HCT116 (cell line): ENCODE measurements around the gene TAF11L2. TPM values are rescaled to one million over a fixed set of nuclear protein-coding genes. Genes with fewer than 3 reads are reported as not detected.

Experiments used
- ATAC-seq: fragments of 200-7000 bp; cut with Tn5 transposase; 2 replicates; pipeline ENCODE4 v1.9.1; 2020; ENCODE audit warnings: mild to moderate bottlenecking, moderate library complexity
- BruUV-seq: library from RNA; stranded (reverse); fragments of 400-500 nt; replicated peaks from 2 replicates; lab custom pipeline; 2021; lab: Mats Ljungman, UMichigan
- CTCF ChIA-PET: fragments of 300-600 bp; sonication (Branson Sonifier 250); formaldehyde crosslinking; loops from one replicate; lab custom pipeline; 2021; ENCODE audit warnings: antibody characterized with exemption; lab: Charles Lee
- POLR2A ChIA-PET: fragments of 300-600, 350-600 bp; sonication (Branson Sonifier 250); formaldehyde crosslinking; loops from one replicate; lab custom pipeline; 2021; ENCODE audit warnings: antibody characterized with exemption; lab: Charles Lee
- RAD21 ChIA-PET, 2 experiments: fragments of 300-600 bp; sonication (Branson Sonifier 250); formaldehyde crosslinking; loops; one replicate each; lab custom pipeline; 2023; ENCODE audit warnings: low total read pairs in 2 of 2; ENCODE audit not compliant: uncharacterized antibody in 2 of 2, unreplicated experiment in 2 of 2, low non-redundant PET in 1 of 2; lab: Charles Lee
- DNase-seq: peaks from one replicate; pipeline ENCODE4 v3.0.0-alpha.2; 2010; ENCODE audit warnings: low read depth, low spot score
- H2AFZ ChIP-seq: fragments of 200-600 bp; shearing (Covaris generic), sonication (generic); 2 replicates; pipeline ENCODE4 v1.6.1; 2017; ENCODE audit warnings: low read depth, mixed run types, mixed read lengths, antibody characterized with exemption, low read length; ENCODE audit not compliant: poor library complexity, severe bottlenecking
- H3K27ac ChIP-seq: 2 replicates; pipeline ENCODE4 v1.5.1; 2012; ENCODE audit warnings: low read depth, low read length
- H3K27me3 ChIP-seq: fragments of 200-600 bp; sonication (generic); 2 replicates; pipeline ENCODE4 v1.6.1; 2016; ENCODE audit warnings: mixed run types, low read length, mixed read lengths; ENCODE audit not compliant: insufficient read depth
- H3K36me3 ChIP-seq, 2 experiments: fragments of 200-500 bp in 1 of 2; fragments of 200-600 bp in 1 of 2; sonication (Bioruptor generic) in 1 of 2; sonication (generic) in 1 of 2; 2 replicates each; pipeline versions ENCODE4 v1.5.1 to v1.6.1; 2014 to 2016; ENCODE audit warnings: low read length in 2 of 2, inconsistent platforms in 1 of 2, mixed read lengths in 1 of 2, mixed run types in 1 of 2; ENCODE audit not compliant: insufficient read depth in 2 of 2, control insufficient read depth in 1 of 2
- H3K4me1 ChIP-seq, 2 experiments: fragments of 200-600 bp in 1 of 2; sonication (generic) in 1 of 2; 2 replicates each; pipeline versions ENCODE4 v1.5.1 to v1.6.1; 2012 to 2017; ENCODE audit warnings: low read length in 2 of 2, inconsistent platforms in 1 of 2, mild to moderate bottlenecking in 1 of 2, mixed read lengths in 1 of 2, mixed run types in 1 of 2, moderate library complexity in 1 of 2; ENCODE audit not compliant: insufficient read depth in 2 of 2, control insufficient read depth in 1 of 2
- H3K4me2 ChIP-seq: fragments of 200-600 bp; sonication (generic); 2 replicates; pipeline ENCODE4 v1.6.1; 2017; ENCODE audit warnings: mixed run types, low read length, mixed read lengths
- H3K4me3 ChIP-seq, 2 experiments: fragments of 200-600 bp in 1 of 2; sonication (generic) in 1 of 2; replicated peaks in 1 of 2; 2 replicates each; pipeline ENCODE4 v1.5.1; 2011 to 2016; ENCODE audit warnings: low read length in 2 of 2, control low read depth in 1 of 2, low read depth in 1 of 2, mild to moderate bottlenecking in 1 of 2, mixed read lengths in 1 of 2, mixed run types in 1 of 2
- H3K79me2 ChIP-seq: fragments of 200-600 bp; sonication (generic); 2 replicates; pipeline ENCODE4 v1.6.1; 2017; ENCODE audit warnings: mild to moderate bottlenecking, mixed run types, low read length, moderate library complexity, mixed read lengths; ENCODE audit not compliant: insufficient read depth
- H3K9ac ChIP-seq: fragments of 200-600 bp; sonication (generic); 2 replicates; pipeline ENCODE4 v1.6.1; 2016; ENCODE audit warnings: low read length, mixed read lengths
- H3K9me2 ChIP-seq: fragments of 200-600 bp; sonication (generic), shearing (Covaris generic); 2 replicates; pipeline ENCODE4 v1.6.1; 2017; ENCODE audit warnings: mixed run types, mild to moderate bottlenecking, moderate library complexity; ENCODE audit not compliant: insufficient read depth
- H3K9me3 ChIP-seq, 2 experiments: fragments of 200-500 bp in 1 of 2; fragments of 200-600 bp in 1 of 2; sonication (Bioruptor generic) in 1 of 2; sonication (generic) in 1 of 2; 2 replicates each; pipeline ENCODE4 v1.6.1; 2014 to 2017; ENCODE audit warnings: low read length in 2 of 2, mixed read lengths in 2 of 2, inconsistent platforms in 1 of 2, low read depth in 1 of 2, mild to moderate bottlenecking in 1 of 2, mixed run types in 1 of 2, moderate library complexity in 1 of 2; ENCODE audit not compliant: control insufficient read depth in 1 of 2, insufficient read depth in 1 of 2
- H4K20me1 ChIP-seq: fragments of 200-600 bp; sonication (generic), shearing (Covaris generic); 2 replicates; pipeline ENCODE4 v1.6.1; 2017; ENCODE audit warnings: mixed run types, mild to moderate bottlenecking, moderate library complexity; ENCODE audit not compliant: insufficient read depth
- CBX3 ChIP-seq: IDR thresholded peaks from 2 replicates; pipeline ENCODE4 v1.6.1; 2012; ENCODE audit warnings: low read depth
- CTCF ChIP-seq, 3 experiments: fragments of 200-600 bp in 1 of 3; sonication (generic) in 1 of 3; IDR thresholded peaks in 2 of 3; conservative IDR thresholded peaks in 1 of 3; 2 replicates each; pipeline ENCODE4 v1.5.1; 2012 to 2017; ENCODE audit warnings: low read depth in 2 of 3, low read length in 2 of 3, antibody characterized with exemption in 1 of 3, borderline replicate concordance in 1 of 3, control low read depth in 1 of 3, mild to moderate bottlenecking in 1 of 3, mixed read lengths in 1 of 3, mixed run types in 1 of 3, moderate library complexity in 1 of 3; ENCODE audit not compliant: insufficient read depth in 1 of 3
- EGR1 ChIP-seq: IDR thresholded peaks from 2 replicates; pipeline ENCODE4 v1.6.1; 2012; ENCODE audit warnings: low read depth
- FOSL1 ChIP-seq: IDR thresholded peaks from 2 replicates; pipeline ENCODE4 v1.6.1; 2012; ENCODE audit warnings: low read depth
- JUND ChIP-seq: IDR thresholded peaks from 2 replicates; pipeline ENCODE4 v1.6.1; 2012
- MAX ChIP-seq: IDR thresholded peaks from 2 replicates; pipeline ENCODE4 v1.6.1; 2012
- POLR2A ChIP-seq: IDR thresholded peaks from 2 replicates; pipeline ENCODE4 v1.7.0; 2011; ENCODE audit warnings: borderline replicate concordance; ENCODE audit not compliant: insufficient read depth, insufficient read length; ENCODE audit errors: extremely low read depth
- POLR2AphosphoS5 ChIP-seq: IDR thresholded peaks from 2 replicates; pipeline ENCODE4 v1.6.1; 2011; ENCODE audit warnings: mild to moderate bottlenecking, low read depth, low read length, moderate library complexity
- SRF ChIP-seq: IDR thresholded peaks from 2 replicates; pipeline ENCODE4 v1.6.1; 2012; ENCODE audit warnings: low read depth
- TCF7L2 ChIP-seq: IDR thresholded peaks from 2 replicates; pipeline ENCODE4 v1.7.0; 2011; ENCODE audit warnings: borderline replicate concordance, inconsistent platforms; ENCODE audit not compliant: insufficient read depth, insufficient read length; ENCODE audit errors: extremely low read depth
- YY1 ChIP-seq: IDR thresholded peaks from 2 replicates; pipeline ENCODE4 v1.6.1; 2011; ENCODE audit warnings: low read length, low read depth, moderate library complexity, mild to moderate bottlenecking; ENCODE audit not compliant: insufficient replicate concordance; ENCODE audit errors: extremely low read depth
- ZBTB33 ChIP-seq: IDR thresholded peaks from 2 replicates; pipeline ENCODE4 v1.6.1; 2011; ENCODE audit warnings: mild to moderate bottlenecking, low read length, moderate library complexity; ENCODE audit not compliant: insufficient replicate concordance; ENCODE audit errors: extremely low read depth
- ZFX ChIP-seq: fragments of 450-650 bp; IDR thresholded peaks from 2 replicates; pipeline ENCODE4 v1.6.1; 2017
- ZNF274 ChIP-seq: fragments of 200-500 bp; sonication (Bioruptor generic); IDR thresholded peaks from 2 replicates; pipeline ENCODE4 v1.6.1; 2014; ENCODE audit warnings: mild to moderate bottlenecking, low read depth, low read length, inconsistent platforms
- intact Hi-C: fragments of 100-400 bp; cut with micrococcal nuclease; formaldehyde crosslinking; loops from 2 replicates; pipeline ENCODE4 v1.10.0; 2022
- total RNA-seq: library from RNA; stranded (reverse); gene quantifications from one replicate; pipeline ENCODE4 v1.2.1, GENCODE V29; 2021; ENCODE audit not compliant: unreplicated experiment

TAF11L2 gene
- total RNA-seq, 1 experiment from 2014 or later, result not detected

- Histone ChIP-seq H4K20me1 (no peaks in the 10 kb centered on the region), H2AFZ (no peak overlapping the region), H3K4me1 (no peaks in the 10 kb centered on the region), H3K27ac (no peak overlapping the region), H3K4me3 (no peak overlapping the region), H3K4me2 (no peak overlapping the region), H3K9me2 (no peaks in the 10 kb centered on the region), H3K36me3 (no peaks in the 10 kb centered on the region), H3K27me3 (no peaks in the 10 kb centered on the region)
- RAD21 ChIA-PET, result no interaction called here
- ATAC-seq (no peak), DNase-seq (no peak)
- BruUV-seq, result no TSS peak
- no peak for TF ChIP-seq ZFX
- no peak for TF ChIP-seq YY1
- TF ChIP-seq MAX, result no peak
- TF ChIP-seq POLR2AphosphoS5, result no peak
- no peak for TF ChIP-seq ZNF274
- no peak for TF ChIP-seq ZBTB33
- TF ChIP-seq POLR2A, result no peak
- no peak for TF ChIP-seq FOSL1
- no peak for TF ChIP-seq CBX3
- TF ChIP-seq EGR1, result no peak
- no peak for TF ChIP-seq SRF
- TF ChIP-seq CTCF (IDR thresholded peaks at IDR 0.05 in 2 of 3, conservative IDR thresholded peaks at IDR 0.05 in 1 of 3; ENCODE audit: borderline replicate concordance in 1 of 3, insufficient read depth in 1 of 3, low read depth in 2 of 3, low read length in 2 of 3), result no peak
- no peak for TF ChIP-seq TCF7L2
- TF ChIP-seq JUND, result no peak
- TF ChIP-seq, all 23 proteins: peak for 0
- Histone ChIP-seq H3K9ac (no peak overlapping the region), H3K9me3 (peaks cover 0 to 5% of the 10 kb centered on the region in 2 experiments; a peak in 1 of 4 replicates), H3K79me2 (no peaks in the 10 kb centered on the region)
- CTCF ChIA-PET, result no interaction called here
- POLR2A ChIA-PET, result no interaction called here
- intact Hi-C loops, result no loop called here
These were observed 34.4 kb upstream of the TAF11L2 start for GRCh38 chr5:17463653-17464052.
